Stimulated activated CD8-positive, alpha-beta memory T cell treated with anti-CD3 and anti-CD28 coated beads, Interleukin-2, amount 100 ng/mL, for 1 hour (primary cell): Measurements from ENCODE around the gene CFAP74.

Source experiments
- DNase-seq, 2 donors: peaks; one replicate each; pipeline ENCODE4 v3.0.0-alpha.2; 2020; ENCODE audit warnings: low read depth in 2 of 2

Gene CFAP74

GRCh38 chr1:1880617-1881312 lies 122.8 kb downstream of the CFAP74 start:
- DNase-seq, result no peak

- DNase-seq, result no peak
Measured at GRCh38 chr1:1879942-1880341, 123.6 kb downstream of the CFAP74 start.

GRCh38 chr1:1877865-1878436 lies 125.6 kb downstream of the CFAP74 start:
- DNase-seq, result no peak

DNA sequence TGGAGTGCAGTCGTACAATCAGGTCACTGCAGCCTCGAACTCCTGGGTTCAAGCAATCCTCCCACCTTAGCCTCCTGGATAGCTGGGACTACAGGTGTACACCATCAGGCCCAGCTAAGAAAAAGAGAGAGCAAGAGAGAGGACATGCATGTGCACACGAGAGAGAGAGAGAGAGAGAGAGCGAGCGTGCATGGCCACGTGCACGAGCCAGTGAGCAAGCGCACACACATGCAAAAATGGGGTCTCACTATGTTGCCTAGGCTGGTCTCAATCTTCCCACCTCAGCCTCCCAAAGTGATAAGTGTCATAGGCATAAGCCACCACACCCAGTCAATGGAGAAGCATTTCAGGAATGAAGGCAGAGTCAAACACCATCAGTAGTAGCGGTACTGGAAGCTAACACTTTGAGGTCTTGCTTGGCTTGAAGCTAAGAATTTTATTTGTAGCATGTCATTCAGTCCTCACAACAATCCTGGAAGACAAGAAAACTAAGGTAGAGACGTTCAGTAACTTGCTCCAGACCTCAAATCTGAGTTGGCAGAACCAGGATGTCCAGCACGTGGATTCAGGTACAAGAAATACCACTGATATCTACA lies 127.2 kb downstream of the CFAP74 start:
- DNase-seq, result no peak

DNA sequence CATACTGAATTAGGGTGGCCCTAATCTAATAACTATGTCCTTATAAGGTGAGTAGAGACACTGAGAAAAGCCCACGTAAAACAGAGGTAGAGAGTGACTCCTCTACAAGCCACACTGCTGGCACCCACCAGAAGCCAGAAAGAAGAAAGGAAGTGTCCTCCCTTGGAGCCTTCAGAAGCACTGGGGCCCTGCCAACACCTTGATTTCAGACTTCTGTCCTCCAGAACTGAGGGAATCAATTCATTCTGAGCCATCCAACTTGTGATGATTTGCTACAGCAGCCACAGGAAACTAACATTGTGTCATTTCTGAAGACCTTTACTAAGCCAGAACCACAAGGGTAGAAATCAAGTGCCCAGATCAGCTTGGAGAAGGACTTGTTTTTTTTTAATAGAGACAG lies 127.7 kb downstream of the CFAP74 start:
- no peak for DNase-seq

GRCh38 chr1:1874901-1875300 lies 128.7 kb downstream of the CFAP74 start:
- DNase-seq, result no peak

GRCh38 chr1:1873186-1873585 lies 130.4 kb downstream of the CFAP74 start:
- no peak for DNase-seq

- no peak for DNase-seq
Measured at GRCh38 chr1:1872329-1872994, 131.1 kb downstream of the CFAP74 start.
